HepG2 (cell line): ENCODE measurements around the gene PRDX2. TPM values are rescaled to one million over a fixed set of nuclear protein-coding genes. Genes with fewer than 3 reads are reported as not detected.

Experiments used
- ATAC-seq: fragments of 200-7000 bp; cut with Tn5 transposase; 3 replicates; pipeline ENCODE4 v1.9.1; 2020; ENCODE audit warnings: mild to moderate bottlenecking, moderate library complexity
- BruUV-seq: library from RNA; stranded (reverse); fragments of 400-500 nt; replicated peaks from 2 replicates; lab custom pipeline; 2021; lab: Mats Ljungman, UMichigan
- CTCF ChIA-PET: fragments of 300-600 bp; formaldehyde crosslinking; extraction: SDS; loops from one replicate; lab custom pipeline; 2021; ENCODE audit warnings: low total read pairs, inconsistent platforms, low intra/inter-chr PET ratio; lab: Yijun Ruan, JAX
- POLR2A ChIA-PET: fragments of 350-600 bp; sonication (Branson Sonifier 250); formaldehyde crosslinking; loops from one replicate; lab custom pipeline; 2020; ENCODE audit warnings: antibody characterized with exemption, inconsistent platforms; lab: Yijun Ruan, JAX
- DNase-seq: peaks from one replicate; pipeline ENCODE4 v3.0.0-alpha.2; 2015; ENCODE audit warnings: low spot score
- FAIRE-seq: peaks from 3 replicates; lab custom pipeline; 2011; peaks lifted over from hg19 to GRCh38; lab: Jason Lieb, UNC
- H2AFZ ChIP-seq: one replicate; pipeline ENCODE4 v1.6.1; 2011; ENCODE audit warnings: low read length, inconsistent platforms
- H3K27ac ChIP-seq: fragments of 300-600 bp; 3 replicates; pipeline ENCODE4 v1.8.0; 2011; ENCODE audit warnings: mixed run types, mild to moderate bottlenecking, mixed read lengths, low read length, inconsistent platforms; ENCODE audit not compliant: insufficient read depth; ENCODE audit errors: extremely low read length
- H3K27me3 ChIP-seq, 2 experiments: fragments of 200-600 bp in 1 of 2; 2 replicates in 1 of 2; 3 replicates in 1 of 2; pipeline versions ENCODE4 v1.6.0 to v1.8.0; 2011; ENCODE audit warnings: low read length in 2 of 2, mild to moderate bottlenecking in 2 of 2, moderate library complexity in 2 of 2, inconsistent platforms in 1 of 2; ENCODE audit not compliant: insufficient read depth in 2 of 2, control insufficient read depth in 1 of 2
- H3K36me3 ChIP-seq, 2 experiments: fragments of 200-600 bp in 1 of 2; replicated peaks in 1 of 2; 2 replicates in 1 of 2; 3 replicates in 1 of 2; pipeline versions ENCODE4 v1.5.1 to v1.8.0; 2011; ENCODE audit warnings: low read length in 2 of 2, inconsistent platforms in 1 of 2; ENCODE audit not compliant: insufficient read depth in 2 of 2, control insufficient read depth in 1 of 2
- H3K4me1 ChIP-seq: 2 replicates; pipeline ENCODE4 v1.5.1; 2012; ENCODE audit warnings: low read length, inconsistent platforms; ENCODE audit not compliant: insufficient read depth
- H3K4me2 ChIP-seq: 2 replicates; pipeline ENCODE4 v1.6.0; 2011; ENCODE audit warnings: low read depth, low read length, inconsistent platforms
- H3K4me3 ChIP-seq, 3 experiments: fragments of 200-600 bp in 1 of 3; sonication (generic), shearing (Covaris generic) in 1 of 3; replicated peaks in 1 of 3; 2 replicates each; pipeline ENCODE4 v1.5.1; 2011 to 2016; ENCODE audit warnings: low read length in 3 of 3, inconsistent platforms in 2 of 3, low read depth in 2 of 3, mild to moderate bottlenecking in 2 of 3, control low read depth in 1 of 3, mixed read lengths in 1 of 3; ENCODE audit not compliant: insufficient read depth in 1 of 3
- H3K79me2 ChIP-seq: one replicate; pipeline ENCODE4 v1.6.1; 2011; ENCODE audit warnings: low read length, inconsistent platforms; ENCODE audit not compliant: insufficient read depth
- H3K9ac ChIP-seq: 2 replicates; pipeline ENCODE4 v1.6.0; 2011; ENCODE audit warnings: mild to moderate bottlenecking, low read depth, low read length, inconsistent platforms; ENCODE audit not compliant: insufficient read depth
- H3K9me3 ChIP-seq: 2 replicates; pipeline ENCODE4 v1.5.1; 2012; ENCODE audit warnings: mild to moderate bottlenecking, low read length
- H4K20me1 ChIP-seq: 2 replicates; pipeline ENCODE4 v1.6.0; 2011; ENCODE audit warnings: inconsistent platforms, mild to moderate bottlenecking, low read length, moderate library complexity; ENCODE audit not compliant: insufficient read depth
- ATM ChIP-seq: fragments of 450-650 bp; IDR thresholded peaks from 2 replicates; pipeline ENCODE4 v1.7.1; 2017; ENCODE audit warnings: mild to moderate bottlenecking, borderline replicate concordance
- HCFC1 ChIP-seq: fragments of 150-350 bp; IDR thresholded peaks from 2 replicates; pipeline ENCODE4 v1.6.1; 2014; ENCODE audit warnings: low read depth, low read length
- HINFP ChIP-seq: sonication (generic); formaldehyde crosslinking; IDR thresholded peaks from 2 replicates; pipeline ENCODE4 v1.4.0; 2020; ENCODE audit warnings: low read depth, mild to moderate bottlenecking, missing genetic modification reagents
- HMG20A ChIP-seq: IDR thresholded peaks from 2 replicates; pipeline ENCODE4 v1.6.1; 2016; ENCODE audit warnings: borderline replicate concordance
- HNF4A ChIP-seq: sonication (generic); formaldehyde crosslinking; IDR thresholded peaks from 2 replicates; pipeline ENCODE4 v1.4.0; 2020; ENCODE audit warnings: missing genetic modification reagents
- HNRNPUL1 ChIP-seq: fragments of 200-400 bp; formaldehyde crosslinking; IDR thresholded peaks from 2 replicates; pipeline ENCODE4 v1.6.1; 2017; ENCODE audit warnings: low read depth, mild to moderate bottlenecking, low read length, moderate library complexity
- MEIS2 ChIP-seq: sonication (generic); formaldehyde crosslinking; IDR thresholded peaks from 2 replicates; pipeline ENCODE4 v1.9.0; 2021; ENCODE audit warnings: mild to moderate bottlenecking, missing genetic modification reagents
- NFRKB ChIP-seq: fragments of 450-650 bp; IDR thresholded peaks from 2 replicates; pipeline ENCODE4 v1.6.1; 2017
- NR3C1 ChIP-seq: sonication (generic); formaldehyde crosslinking; IDR thresholded peaks from 2 replicates; pipeline ENCODE4 v1.4.0; 2020; ENCODE audit warnings: missing genetic modification reagents
- RXRB ChIP-seq: IDR thresholded peaks from 2 replicates; pipeline ENCODE4 v1.6.1; 2016; ENCODE audit warnings: borderline replicate concordance, missing genetic modification reagents, missing compliant biosample characterization
- TCF7 ChIP-seq: sonication (generic); IDR thresholded peaks from 2 replicates; pipeline ENCODE4 v1.6.1; 2016; ENCODE audit warnings: antibody characterized with exemption, low read depth
- ZFP62 ChIP-seq: sonication (generic); formaldehyde crosslinking; IDR thresholded peaks from 2 replicates; pipeline ENCODE4 v1.4.0; 2020; ENCODE audit warnings: missing genetic modification reagents
- ZNF331 ChIP-seq: sonication (generic); formaldehyde crosslinking; IDR thresholded peaks from 2 replicates; pipeline ENCODE4 v1.4.0; 2020; ENCODE audit warnings: missing genetic modification reagents
- ZNF333 ChIP-seq: sonication (generic); formaldehyde crosslinking; IDR thresholded peaks from 2 replicates; pipeline ENCODE4 v1.4.0; 2020; ENCODE audit warnings: mild to moderate bottlenecking, missing genetic modification reagents, borderline replicate concordance
- ZNF382 ChIP-seq: sonication (generic); formaldehyde crosslinking; IDR thresholded peaks from 2 replicates; pipeline ENCODE4 v1.5.0; 2020; ENCODE audit warnings: missing genetic modification reagents, mild to moderate bottlenecking, borderline replicate concordance
- ZNF737 ChIP-seq: sonication (generic); formaldehyde crosslinking; IDR thresholded peaks from 2 replicates; pipeline ENCODE4 v1.5.0; 2020; ENCODE audit warnings: missing genetic modification reagents, mild to moderate bottlenecking, borderline replicate concordance
- WGBS: methylation state at CpG from one replicate; pipeline ENCODE4 v1.1.6; 2017; ENCODE audit warnings: low lambda C conversion rate; 5-methylcytosine and 5-hydroxymethylcytosine counted together
- in situ Hi-C: cut with HindIII; loops from 2 replicates; pipeline ENCODE4 v1.10.0; 2017; ENCODE audit warnings: low pct_unique_long_range_greater_than_20kb; ENCODE audit not compliant: extremely low pct_ligation_motif_present
- intact Hi-C: fragments of 100-400 bp; cut with micrococcal nuclease; formaldehyde crosslinking; loops from one replicate; pipeline ENCODE4 v1.10.0; 2022; ENCODE audit not compliant: unreplicated experiment
- polyA plus RNA-seq, 8 experiments: library from polyadenylated mRNA; depleted of rRNA in 3 of 8; stranded (reverse) in 7 of 8; unstranded in 1 of 8; fragments of >200 nt; fragmentation: Illumina TruSeq in 4 of 8; extraction: Trizol in 4 of 8; gene quantifications; 2 replicates each; pipeline versions ENCODE4 v1.2.1 to v1.2.3, GENCODE V29; 2011 to 2016; ENCODE audit warnings: low read depth in 4 of 8, missing spikeins in 1 of 8, mixed read lengths in 1 of 8; ENCODE audit not compliant: insufficient read depth in 1 of 8
- total RNA-seq, 5 experiments: library from RNA; depleted of rRNA; stranded (reverse); fragments of >200 nt; fragmentation: Illumina TruSeq; extraction: Trizol; gene quantifications; 2 replicates each; pipeline ENCODE4 v1.2.3, GENCODE V29; 2016; ENCODE audit warnings: low read depth in 1 of 5
- TF ChIP-seq, protein P1 (sequence below): sonication (generic); formaldehyde crosslinking; IDR thresholded peaks from 2 replicates; pipeline ENCODE4 v1.8.1; 2023; ENCODE audit warnings: mild to moderate bottlenecking, missing genetic modification reagents, borderline replicate concordance
- TF ChIP-seq, protein P2 (sequence below): IDR thresholded peaks from 2 replicates; pipeline ENCODE4 v1.6.1; 2016; ENCODE audit warnings: low read depth, control low read depth
- TF ChIP-seq, protein P3 (sequence below): sonication (generic); formaldehyde crosslinking; IDR thresholded peaks from 2 replicates; pipeline ENCODE4 v1.4.0; 2020; ENCODE audit warnings: mild to moderate bottlenecking, missing genetic modification reagents
- TF ChIP-seq, protein P4 (sequence below): sonication (generic); formaldehyde crosslinking; conservative IDR thresholded peaks from 2 replicates; pipeline ENCODE4 v1.4.0; 2020; ENCODE audit warnings: missing genetic modification reagents

Gene PRDX2
- total and polyA plus RNA-seq, 2 of the 13 experiments (the other 11 are each of a cell fraction or from before 2014, with no cell fraction given): 218 to 381 TPM

GRCh38 chr19:12789904-12790619, 11.5 kb downstream of the PRDX2 start:
- ChIA-PET POLR2A (interaction anchor here (0.7 to 3.9 kb wide), 5 partner anchors 12 to 53 kb away, joined by 3 to 124 read pairs (median 10); partner anchors contain the start of genes GET3 and HOOK2), CTCF (interaction anchor here (1.4 kb wide), 1 partner anchor 12 kb away, joined by 4 read pairs; no protein-coding TSS in a partner anchor)
- no TSS peak for BruUV-seq
- FAIRE-seq (no peak), ATAC-seq (peak; percentile 38), DNase-seq (peak; percentile 87)
- in situ Hi-C loops (no loop called here), intact Hi-C loops (no loop called here)
- H3K4me1 ChIP-seq: peaks cover 65% of the 10 kb centered on the region
- peak overlapping the region; percentile 31 for H3K27ac ChIP-seq
- H2AFZ ChIP-seq: no peak overlapping the region
- H3K4me3 ChIP-seq: peak overlapping the region; percentile 47 to 87 (median 60)
- peak overlapping the region; percentile 89 for H3K9ac ChIP-seq
- no peaks in the 10 kb centered on the region for H4K20me1 ChIP-seq
- no peaks in the 10 kb centered on the region; a peak in 1 of 5 replicates for H3K27me3 ChIP-seq
- H3K4me2 ChIP-seq: peak overlapping the region; percentile 99
- H3K36me3 ChIP-seq: no peaks in the 10 kb centered on the region
- WGBS: 0% methylated on average over 8 of the region's 56 CpGs
- peaks cover 8% of the 10 kb centered on the region for H3K79me2 ChIP-seq
- no peaks in the 10 kb centered on the region for H3K9me3 ChIP-seq
- no peak for TF ChIP-seq RXRB (CRISPR knock-in tag)
- no peak for TF ChIP-seq ZNF382
- no peak for TF ChIP-seq ZFP62
- no peak for TF ChIP-seq HNF4A (CRISPR knock-in tag)
- no peak for TF ChIP-seq NFRKB
- no peak for TF ChIP-seq ATM
- no peak for TF ChIP-seq NR3C1
- TF ChIP-seq, protein P1, sequence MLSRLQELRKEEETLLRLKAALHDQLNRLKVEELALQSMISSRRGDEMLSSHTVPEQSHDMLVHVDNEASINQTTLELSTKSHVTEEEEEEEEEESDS (CRISPR knock-in tag): no peak
- no peak for TF ChIP-seq HCFC1
- no peak for TF ChIP-seq HMG20A
- no peak for TF ChIP-seq HNRNPUL1
- TF ChIP-seq ZNF333 (CRISPR knock-in tag): no peak
- TF ChIP-seq HINFP (CRISPR knock-in tag): no peak
- TF ChIP-seq, protein P2, sequence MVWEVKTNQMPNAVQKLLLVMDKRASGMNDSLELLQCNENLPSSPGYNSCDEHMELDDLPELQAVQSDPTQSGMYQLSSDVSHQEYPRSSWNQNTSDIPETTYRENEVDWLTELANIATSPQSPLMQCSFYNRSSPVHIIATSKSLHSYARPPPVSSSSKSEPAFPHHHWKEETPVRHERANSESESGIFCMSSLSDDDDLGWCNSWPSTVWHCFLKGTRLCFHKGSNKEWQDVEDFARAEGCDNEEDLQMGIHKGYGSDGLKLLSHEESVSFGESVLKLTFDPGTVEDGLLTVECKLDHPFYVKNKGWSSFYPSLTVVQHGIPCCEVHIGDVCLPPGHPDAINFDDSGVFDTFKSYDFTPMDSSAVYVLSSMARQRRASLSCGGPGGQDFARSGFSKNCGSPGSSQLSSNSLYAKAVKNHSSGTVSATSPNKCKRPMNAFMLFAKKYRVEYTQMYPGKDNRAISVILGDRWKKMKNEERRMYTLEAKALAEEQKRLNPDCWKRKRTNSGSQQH (CRISPR knock-in tag): no peak
- TF ChIP-seq, protein P3, sequence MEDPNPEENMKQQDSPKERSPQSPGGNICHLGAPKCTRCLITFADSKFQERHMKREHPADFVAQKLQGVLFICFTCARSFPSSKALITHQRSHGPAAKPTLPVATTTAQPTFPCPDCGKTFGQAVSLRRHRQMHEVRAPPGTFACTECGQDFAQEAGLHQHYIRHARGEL (CRISPR knock-in tag): no peak
- no peak for TF ChIP-seq ZNF737 (CRISPR knock-in tag)
- TF ChIP-seq TCF7: no peak
- TF ChIP-seq ZNF331: no peak
- TF ChIP-seq, protein P4, sequence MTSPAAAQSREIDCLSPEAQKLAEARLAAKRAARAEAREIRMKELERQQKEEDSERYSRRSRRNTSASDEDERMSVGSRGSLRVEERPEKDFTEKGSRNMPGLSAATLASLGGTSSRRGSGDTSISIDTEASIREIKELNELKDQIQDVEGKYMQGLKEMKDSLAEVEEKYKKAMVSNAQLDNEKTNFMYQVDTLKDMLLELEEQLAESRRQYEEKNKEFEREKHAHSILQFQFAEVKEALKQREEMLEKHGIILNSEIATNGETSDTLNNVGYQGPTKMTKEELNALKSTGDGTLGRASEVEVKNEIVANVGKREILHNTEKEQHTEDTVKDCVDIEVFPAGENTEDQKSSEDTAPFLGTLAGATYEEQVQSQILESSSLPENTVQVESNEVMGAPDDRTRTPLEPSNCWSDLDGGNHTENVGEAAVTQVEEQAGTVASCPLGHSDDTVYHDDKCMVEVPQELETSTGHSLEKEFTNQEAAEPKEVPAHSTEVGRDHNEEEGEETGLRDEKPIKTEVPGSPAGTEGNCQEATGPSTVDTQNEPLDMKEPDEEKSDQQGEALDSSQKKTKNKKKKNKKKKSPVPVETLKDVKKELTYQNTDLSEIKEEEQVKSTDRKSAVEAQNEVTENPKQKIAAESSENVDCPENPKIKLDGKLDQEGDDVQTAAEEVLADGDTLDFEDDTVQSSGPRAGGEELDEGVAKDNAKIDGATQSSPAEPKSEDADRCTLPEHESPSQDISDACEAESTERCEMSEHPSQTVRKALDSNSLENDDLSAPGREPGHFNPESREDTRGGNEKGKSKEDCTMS (CRISPR knock-in tag): no peak
- no peak for TF ChIP-seq MEIS2 (CRISPR knock-in tag)
